ENCODE measurements around the gene TSPYL4.

DNA sequence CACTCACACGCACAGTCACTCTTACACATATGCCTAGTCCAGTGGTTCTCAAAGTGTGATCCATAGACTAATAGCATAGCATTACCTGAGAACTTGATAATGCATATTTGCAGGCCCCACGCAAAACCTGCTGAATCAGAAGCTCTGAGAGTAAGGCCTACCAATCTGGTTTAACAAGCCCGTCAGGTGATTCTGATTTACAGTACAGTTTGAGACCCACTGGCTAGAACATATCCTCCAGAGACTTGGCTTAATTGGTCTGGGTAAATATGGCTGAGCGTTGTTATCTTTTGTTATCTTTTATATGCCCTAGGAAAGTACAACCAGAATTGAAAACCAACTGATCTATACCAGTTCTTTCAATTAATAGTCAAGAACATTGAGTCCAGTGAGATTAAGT is 9.6 kb downstream of the TSPYL4 start:
- TF ChIP-seq POLR2AphosphoS5 (IDR thresholded peaks at IDR 0.05; ENCODE audit: low read depth, low read length) (no peak), TAF1 (IDR thresholded peaks at IDR 0.05; ENCODE audit: borderline replicate concordance, insufficient read depth, low read length) (no peak)
- TF ChIP-seq, protein P1, sequence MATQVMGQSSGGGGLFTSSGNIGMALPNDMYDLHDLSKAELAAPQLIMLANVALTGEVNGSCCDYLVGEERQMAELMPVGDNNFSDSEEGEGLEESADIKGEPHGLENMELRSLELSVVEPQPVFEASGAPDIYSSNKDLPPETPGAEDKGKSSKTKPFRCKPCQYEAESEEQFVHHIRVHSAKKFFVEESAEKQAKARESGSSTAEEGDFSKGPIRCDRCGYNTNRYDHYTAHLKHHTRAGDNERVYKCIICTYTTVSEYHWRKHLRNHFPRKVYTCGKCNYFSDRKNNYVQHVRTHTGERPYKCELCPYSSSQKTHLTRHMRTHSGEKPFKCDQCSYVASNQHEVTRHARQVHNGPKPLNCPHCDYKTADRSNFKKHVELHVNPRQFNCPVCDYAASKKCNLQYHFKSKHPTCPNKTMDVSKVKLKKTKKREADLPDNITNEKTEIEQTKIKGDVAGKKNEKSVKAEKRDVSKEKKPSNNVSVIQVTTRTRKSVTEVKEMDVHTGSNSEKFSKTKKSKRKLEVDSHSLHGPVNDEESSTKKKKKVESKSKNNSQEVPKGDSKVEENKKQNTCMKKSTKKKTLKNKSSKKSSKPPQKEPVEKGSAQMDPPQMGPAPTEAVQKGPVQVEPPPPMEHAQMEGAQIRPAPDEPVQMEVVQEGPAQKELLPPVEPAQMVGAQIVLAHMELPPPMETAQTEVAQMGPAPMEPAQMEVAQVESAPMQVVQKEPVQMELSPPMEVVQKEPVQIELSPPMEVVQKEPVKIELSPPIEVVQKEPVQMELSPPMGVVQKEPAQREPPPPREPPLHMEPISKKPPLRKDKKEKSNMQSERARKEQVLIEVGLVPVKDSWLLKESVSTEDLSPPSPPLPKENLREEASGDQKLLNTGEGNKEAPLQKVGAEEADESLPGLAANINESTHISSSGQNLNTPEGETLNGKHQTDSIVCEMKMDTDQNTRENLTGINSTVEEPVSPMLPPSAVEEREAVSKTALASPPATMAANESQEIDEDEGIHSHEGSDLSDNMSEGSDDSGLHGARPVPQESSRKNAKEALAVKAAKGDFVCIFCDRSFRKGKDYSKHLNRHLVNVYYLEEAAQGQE (IDR thresholded peaks at IDR 0.05; ENCODE audit: insufficient read depth in 1 of 2, low read depth in 2 of 2, low read length in 2 of 2) = no peak

Data from PFSK-1 (cell line).